ENCODE measurements around the gene RAD9B. TPM values are rescaled to one million over a fixed set of nuclear protein-coding genes. Genes with fewer than 3 reads are reported as not detected.
"Not testable (repeated sequence)": the region's sequence is repeated elsewhere in the genome, so short reads cannot be mapped to it uniquely, and the experiment has no call there.

RAD9B gene
- total RNA-seq, 1 experiment from 2014 or later = 1.0 TPM

DNA sequence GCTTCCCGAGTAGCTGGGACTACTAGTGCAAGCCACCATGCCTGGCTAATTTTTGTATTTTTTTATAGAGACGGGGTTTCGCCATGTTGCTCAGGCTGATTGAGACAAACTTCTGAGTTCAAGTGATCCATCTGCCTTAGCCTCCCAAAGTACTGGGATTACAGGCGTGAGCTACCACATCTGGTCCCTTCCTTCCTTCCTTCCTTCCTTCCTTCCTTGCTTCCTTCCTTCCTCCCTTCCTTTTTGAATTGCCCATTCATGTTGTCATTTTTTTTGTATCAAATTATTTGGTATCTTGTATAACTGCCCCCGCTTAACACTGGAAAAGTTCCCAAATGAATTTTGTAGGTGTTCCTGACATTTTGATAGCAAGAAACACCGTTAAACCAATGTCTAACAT lies 11.7 kb downstream of the RAD9B start:
- Mint-ChIP-seq H3K4me3 (ENCODE audit: unreplicated experiment) (no peak overlapping the region), H3K4me1 (ENCODE audit: insufficient read depth, unreplicated experiment) (no peaks in the 10 kb centered on the region), H3K27ac (ENCODE audit: low read depth, unreplicated experiment) (peak overlapping the region; percentile 4), H3K9me3 (ENCODE audit: unreplicated experiment) (no peaks in the 10 kb centered on the region), H3K27me3 (ENCODE audit: insufficient read depth, unreplicated experiment) (no peaks in the 10 kb centered on the region), H3K36me3 (ENCODE audit: insufficient read depth, unreplicated experiment) (no peaks in the 10 kb centered on the region)
- CTCF ChIA-PET = interaction anchor here (0.6 to 12.2 kb wide), 10 partner anchors 10 to 410 kb away, joined by 3 to 239 read pairs (median 10); partner anchors contain the start of genes ARPC3, RAD9B and VPS29
- no TSS peak for BruUV-seq (replicated peaks)
- no peak for DNase-seq (ENCODE audit: unreplicated experiment)
- POLR2A ChIA-PET = interaction anchor here (1.0 to 3.7 kb wide), 12 partner anchors 9 to 88 kb away, joined by 3 to 19 read pairs (median 4); partner anchors contain the start of genes RAD9B and VPS29
- no peak for TF ChIP-seq CTCF (IDR thresholded peaks at IDR 0.05; ENCODE audit: unreplicated experiment)
- intact Hi-C loops (cut with micrococcal nuclease) = loop anchor here (2.0 kb wide), 3 partner anchors 29 to 375 kb away; no protein-coding TSS in a partner anchor

DNA sequence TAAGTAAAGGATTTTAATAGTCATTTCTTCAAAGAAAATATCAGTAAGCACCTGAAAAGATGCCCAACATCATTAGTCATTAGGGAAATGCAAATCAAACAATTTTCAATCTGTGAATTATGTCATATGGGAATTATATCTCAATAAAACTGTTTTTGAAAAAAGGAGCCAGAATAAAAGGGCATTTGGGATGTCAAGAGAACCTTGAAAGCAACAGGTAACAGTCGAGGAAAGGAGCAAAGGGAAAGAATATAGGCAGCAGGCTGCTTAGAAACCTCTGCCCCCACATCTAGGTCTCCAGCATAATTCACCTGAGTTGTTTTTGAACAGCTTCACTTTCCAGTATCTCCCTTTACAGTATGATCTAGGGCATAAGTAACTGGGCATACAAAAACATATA lies 12.2 kb downstream of the RAD9B start:
- no peak for TF ChIP-seq CTCF (IDR thresholded peaks at IDR 0.05; ENCODE audit: unreplicated experiment)
- intact Hi-C loops (cut with micrococcal nuclease) = no loop called here
- DNase-seq (ENCODE audit: unreplicated experiment) = no peak
- Mint-ChIP-seq H3K9me3 (ENCODE audit: unreplicated experiment) (no peaks in the 10 kb centered on the region), H3K27me3 (ENCODE audit: insufficient read depth, unreplicated experiment) (no peaks in the 10 kb centered on the region), H3K36me3 (ENCODE audit: insufficient read depth, unreplicated experiment) (no peaks in the 10 kb centered on the region), H3K4me1 (ENCODE audit: insufficient read depth, unreplicated experiment) (no peaks in the 10 kb centered on the region), H3K27ac (ENCODE audit: low read depth, unreplicated experiment) (peak overlapping the region; percentile 4), H3K4me3 (ENCODE audit: unreplicated experiment) (no peak overlapping the region)
- POLR2A ChIA-PET = interaction anchor here (0.5 to 3.7 kb wide), 10 partner anchors 10 to 87 kb away, joined by 3 to 19 read pairs (median 7); partner anchors contain the start of genes FAM216A, GPN3, RAD9B and VPS29
- BruUV-seq (replicated peaks) = no TSS peak
- CTCF ChIA-PET = interaction anchor here (1.3 to 12.2 kb wide), 2 partner anchors 34 to 86 kb away, joined by 3 to 239 read pairs; no protein-coding TSS in a partner anchor

DNA sequence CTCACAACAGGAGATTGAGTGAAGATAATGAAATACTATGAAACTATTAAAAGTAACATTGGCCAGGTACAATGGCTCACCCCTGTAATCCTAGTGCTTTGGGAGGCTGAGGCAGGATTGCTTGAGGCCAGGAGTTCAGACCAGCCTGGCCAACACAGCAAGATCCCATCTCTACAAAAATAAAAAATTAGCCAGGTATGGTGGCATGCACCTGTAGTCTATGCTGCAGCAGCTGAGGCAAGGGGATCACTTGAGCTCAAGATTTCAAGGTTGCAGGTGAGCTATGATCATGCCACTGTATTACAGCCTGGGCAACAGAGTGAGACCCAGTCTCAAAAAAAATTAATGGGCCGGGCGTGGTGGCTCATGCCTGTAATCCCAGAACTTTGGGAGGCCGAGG lies 14.9 kb downstream of the RAD9B start:
- no peak for DNase-seq (ENCODE audit: unreplicated experiment)
- H3K9me3 Mint-ChIP-seq (ENCODE audit: unreplicated experiment) = no peaks in the 10 kb centered on the region
- CTCF ChIA-PET = interaction anchor here (0.7 to 12.2 kb wide), 2 partner anchors 11 to 84 kb away, joined by 3 to 239 read pairs; no protein-coding TSS in a partner anchor
- no peak overlapping the region for H3K27ac Mint-ChIP-seq (ENCODE audit: low read depth, unreplicated experiment)
- H3K4me1 Mint-ChIP-seq (ENCODE audit: insufficient read depth, unreplicated experiment) = no peaks in the 10 kb centered on the region
- TF ChIP-seq CTCF (IDR thresholded peaks at IDR 0.05; ENCODE audit: unreplicated experiment) = no peak
- no peaks in the 10 kb centered on the region for H3K36me3 Mint-ChIP-seq (ENCODE audit: insufficient read depth, unreplicated experiment)
- POLR2A ChIA-PET = no interaction called here
- BruUV-seq (replicated peaks) = no TSS peak
- intact Hi-C loops (cut with micrococcal nuclease) = no loop called here
- H3K4me3 Mint-ChIP-seq (ENCODE audit: unreplicated experiment) = no peak overlapping the region
- no peaks in the 10 kb centered on the region for H3K27me3 Mint-ChIP-seq (ENCODE audit: insufficient read depth, unreplicated experiment)

- H3K9me3 Mint-ChIP-seq (ENCODE audit: unreplicated experiment); H3K27me3 Mint-ChIP-seq (ENCODE audit: insufficient read depth, unreplicated experiment); H3K27ac Mint-ChIP-seq (ENCODE audit: low read depth, unreplicated experiment); BruUV-seq (replicated peaks); DNase-seq (ENCODE audit: unreplicated experiment); H3K36me3 Mint-ChIP-seq (ENCODE audit: insufficient read depth, unreplicated experiment); intact Hi-C loops (cut with micrococcal nuclease); H3K4me3 Mint-ChIP-seq (ENCODE audit: unreplicated experiment); H3K4me1 Mint-ChIP-seq (ENCODE audit: insufficient read depth, unreplicated experiment): not testable (repeated sequence)
- ChIA-PET POLR2A (interaction anchor here (1.2 to 3.4 kb wide), 2 partner anchors 10 to 13 kb away, joined by 8 to 16 read pairs; no protein-coding TSS in a partner anchor), CTCF (interaction anchor here (0.5 to 12.2 kb wide), 2 partner anchors 74 to 83 kb away, joined by 3 to 239 read pairs; no protein-coding TSS in a partner anchor)
Observed at GRCh38 chr12:110518014-110518413, 15.9 kb downstream of the RAD9B start.

DNA sequence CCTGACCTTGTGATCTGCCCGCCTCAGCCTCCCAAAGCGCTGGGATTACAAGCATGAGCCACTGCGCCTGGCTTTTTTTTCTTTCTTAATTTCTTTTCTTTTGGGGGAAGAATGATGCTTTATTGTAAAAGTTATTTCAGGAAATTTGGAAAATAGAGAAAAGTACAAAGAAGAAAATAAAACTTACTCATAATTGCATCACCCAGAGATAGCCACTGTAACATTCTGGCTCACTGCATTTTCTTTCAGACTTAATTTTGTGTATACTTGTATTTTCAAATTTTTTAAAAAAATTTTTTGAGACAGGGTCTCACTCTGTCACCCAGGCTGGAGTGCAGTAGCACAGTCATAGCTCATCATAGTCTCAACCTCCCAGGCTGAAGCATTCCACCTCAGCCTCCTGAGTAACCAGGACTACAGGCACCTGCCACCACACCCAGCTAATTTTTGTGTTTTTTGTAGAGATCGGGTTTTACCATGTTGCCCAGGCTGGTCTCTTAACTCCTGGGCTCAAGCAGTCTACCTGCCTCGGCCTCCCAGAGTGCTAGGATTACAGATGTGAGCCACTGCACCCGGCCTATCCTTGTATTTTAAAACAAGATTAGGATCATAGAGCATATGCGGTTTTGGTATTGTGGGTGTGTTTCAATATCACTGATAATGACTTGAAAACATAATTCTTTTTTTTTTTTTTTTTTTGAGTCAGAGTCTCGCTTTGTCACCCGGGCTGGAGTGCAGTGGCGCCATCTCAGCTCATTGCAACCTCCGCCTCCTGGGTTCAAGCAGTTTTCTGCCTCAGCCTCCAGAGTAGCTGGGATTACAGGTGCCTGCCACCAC lies 19.0 kb downstream of the RAD9B start:
- H3K36me3 Mint-ChIP-seq (ENCODE audit: insufficient read depth, unreplicated experiment); H3K4me3 Mint-ChIP-seq (ENCODE audit: unreplicated experiment); DNase-seq (ENCODE audit: unreplicated experiment); H3K9me3 Mint-ChIP-seq (ENCODE audit: unreplicated experiment); BruUV-seq (replicated peaks); H3K27ac Mint-ChIP-seq (ENCODE audit: low read depth, unreplicated experiment); H3K27me3 Mint-ChIP-seq (ENCODE audit: insufficient read depth, unreplicated experiment); intact Hi-C loops (cut with micrococcal nuclease); H3K4me1 Mint-ChIP-seq (ENCODE audit: insufficient read depth, unreplicated experiment): not testable (repeated sequence)
- CTCF ChIA-PET = interaction anchor here (0.6 to 1.2 kb wide), 2 partner anchors 79 to 241 kb away, joined by 3 to 6 read pairs; no protein-coding TSS in a partner anchor
- POLR2A ChIA-PET = interaction anchor here (1.7 to 3.4 kb wide), 2 partner anchors 10 to 17 kb away, joined by 5 to 16 read pairs; no protein-coding TSS in a partner anchor

Measured in MCF 10A (cell line).